DND-41 (cell line): Measurements from ENCODE around the gene ZKSCAN2.

Experiments
- EZH2 ChIP-seq: IDR thresholded peaks from 3 replicates; pipeline ENCODE4 v1.6.1; 2012; ENCODE audit warnings: borderline replicate concordance, low read depth, mild to moderate bottlenecking, moderate library complexity, low read length, inconsistent platforms; ENCODE audit not compliant: severe bottlenecking
- TF ChIP-seq, protein P1 (sequence below): IDR thresholded peaks from 2 replicates; pipeline ENCODE4 v1.5.1; 2012; ENCODE audit warnings: borderline replicate concordance, low read length, moderate library complexity, mild to moderate bottlenecking; ENCODE audit not compliant: poor library complexity, severe bottlenecking; ENCODE audit errors: extremely low read depth

DNA sequence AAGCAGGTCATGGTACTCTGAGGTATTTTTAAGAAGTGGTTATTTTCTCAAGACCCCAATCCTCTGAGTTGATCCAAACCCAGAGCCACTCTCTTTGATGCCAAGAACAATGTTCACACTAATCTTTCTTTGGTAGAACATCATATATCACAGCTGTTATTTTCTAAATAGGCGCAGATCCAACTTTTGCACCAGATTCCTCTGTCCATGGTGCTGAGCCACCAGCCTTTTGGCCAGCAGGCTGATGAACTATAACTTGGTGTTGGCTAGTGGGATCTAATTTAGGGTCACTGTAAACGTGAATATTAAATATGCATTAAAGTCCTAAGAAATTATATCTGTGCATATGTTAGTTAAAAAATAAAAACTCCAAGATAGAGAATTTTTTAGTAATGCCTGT is 7.0 kb upstream of the ZKSCAN2 start:
- TF ChIP-seq, protein P1, sequence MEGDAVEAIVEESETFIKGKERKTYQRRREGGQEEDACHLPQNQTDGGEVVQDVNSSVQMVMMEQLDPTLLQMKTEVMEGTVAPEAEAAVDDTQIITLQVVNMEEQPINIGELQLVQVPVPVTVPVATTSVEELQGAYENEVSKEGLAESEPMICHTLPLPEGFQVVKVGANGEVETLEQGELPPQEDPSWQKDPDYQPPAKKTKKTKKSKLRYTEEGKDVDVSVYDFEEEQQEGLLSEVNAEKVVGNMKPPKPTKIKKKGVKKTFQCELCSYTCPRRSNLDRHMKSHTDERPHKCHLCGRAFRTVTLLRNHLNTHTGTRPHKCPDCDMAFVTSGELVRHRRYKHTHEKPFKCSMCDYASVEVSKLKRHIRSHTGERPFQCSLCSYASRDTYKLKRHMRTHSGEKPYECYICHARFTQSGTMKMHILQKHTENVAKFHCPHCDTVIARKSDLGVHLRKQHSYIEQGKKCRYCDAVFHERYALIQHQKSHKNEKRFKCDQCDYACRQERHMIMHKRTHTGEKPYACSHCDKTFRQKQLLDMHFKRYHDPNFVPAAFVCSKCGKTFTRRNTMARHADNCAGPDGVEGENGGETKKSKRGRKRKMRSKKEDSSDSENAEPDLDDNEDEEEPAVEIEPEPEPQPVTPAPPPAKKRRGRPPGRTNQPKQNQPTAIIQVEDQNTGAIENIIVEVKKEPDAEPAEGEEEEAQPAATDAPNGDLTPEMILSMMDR, result no peak
- no peak for TF ChIP-seq EZH2
